ENCODE data around the gene SEC61A1. TPM values are rescaled to one million over a fixed set of nuclear protein-coding genes. Genes with fewer than 3 reads are reported as not detected.

SEC61A1 gene
- total RNA-seq, 2 donors from 2014 or later: 74.5 to 109 TPM

- TF ChIP-seq, protein P1, sequence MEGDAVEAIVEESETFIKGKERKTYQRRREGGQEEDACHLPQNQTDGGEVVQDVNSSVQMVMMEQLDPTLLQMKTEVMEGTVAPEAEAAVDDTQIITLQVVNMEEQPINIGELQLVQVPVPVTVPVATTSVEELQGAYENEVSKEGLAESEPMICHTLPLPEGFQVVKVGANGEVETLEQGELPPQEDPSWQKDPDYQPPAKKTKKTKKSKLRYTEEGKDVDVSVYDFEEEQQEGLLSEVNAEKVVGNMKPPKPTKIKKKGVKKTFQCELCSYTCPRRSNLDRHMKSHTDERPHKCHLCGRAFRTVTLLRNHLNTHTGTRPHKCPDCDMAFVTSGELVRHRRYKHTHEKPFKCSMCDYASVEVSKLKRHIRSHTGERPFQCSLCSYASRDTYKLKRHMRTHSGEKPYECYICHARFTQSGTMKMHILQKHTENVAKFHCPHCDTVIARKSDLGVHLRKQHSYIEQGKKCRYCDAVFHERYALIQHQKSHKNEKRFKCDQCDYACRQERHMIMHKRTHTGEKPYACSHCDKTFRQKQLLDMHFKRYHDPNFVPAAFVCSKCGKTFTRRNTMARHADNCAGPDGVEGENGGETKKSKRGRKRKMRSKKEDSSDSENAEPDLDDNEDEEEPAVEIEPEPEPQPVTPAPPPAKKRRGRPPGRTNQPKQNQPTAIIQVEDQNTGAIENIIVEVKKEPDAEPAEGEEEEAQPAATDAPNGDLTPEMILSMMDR (IDR thresholded peaks at IDR 0.05): no peak
- H3K27ac ChIP-seq: no peak overlapping the region
- no peak for DNase-seq (ENCODE audit: low spot score)
- H3K27me3 ChIP-seq: no peaks in the 10 kb centered on the region
- peaks cover 0 to 13% of the 10 kb centered on the region in 2 donors for H3K4me1 ChIP-seq
- peaks cover 10% of the 10 kb centered on the region for H3K36me3 ChIP-seq
- H3K9me3 ChIP-seq: no peaks in the 10 kb centered on the region
- H3K4me3 ChIP-seq: no peak overlapping the region
Measured at GRCh38 chr3:128111147-128111546, 58.9 kb downstream of the SEC61A1 start.

DNA sequence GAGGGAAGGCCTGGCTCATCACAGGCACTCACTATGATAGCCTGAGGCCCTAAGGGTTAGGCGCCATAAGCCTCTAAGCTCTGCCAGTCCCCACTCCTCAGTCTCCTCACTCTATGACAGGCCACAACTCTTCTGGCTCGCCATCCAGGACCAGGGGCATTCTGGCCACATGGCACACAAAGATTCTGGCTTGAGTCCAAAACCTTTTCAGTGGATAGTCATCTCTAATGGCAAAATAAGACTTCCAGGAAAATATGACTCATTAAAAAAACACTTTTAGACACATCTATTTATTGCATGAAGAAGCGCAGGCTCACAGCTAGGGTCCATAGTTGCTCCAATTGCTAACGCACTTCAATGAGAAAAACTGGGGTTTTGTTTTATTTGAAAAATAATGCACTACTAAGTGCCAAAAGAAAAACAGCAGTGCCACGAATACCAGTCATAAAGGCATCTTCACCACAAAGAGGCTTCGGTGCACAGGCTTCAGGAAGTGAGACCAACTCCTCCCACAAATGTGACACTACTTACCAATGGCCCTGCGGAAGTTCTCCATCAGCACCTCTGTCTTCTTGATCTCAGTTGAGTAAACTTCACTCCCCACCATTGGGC lies 60.2 kb downstream of the SEC61A1 start:
- Histone ChIP-seq H3K4me3 (no peak overlapping the region), H3K4me1 (peaks cover 0 to 13% of the 10 kb centered on the region in 2 donors), H3K9me3 (no peaks in the 10 kb centered on the region), H3K27ac (peak overlapping the region; percentile 1 to 24), H3K27me3 (no peaks in the 10 kb centered on the region), H3K36me3 (peaks cover 18% of the 10 kb centered on the region)
- TF ChIP-seq, protein P1 (IDR thresholded peaks at IDR 0.05): no peak
- no peak for DNase-seq (ENCODE audit: low spot score)

DNA sequence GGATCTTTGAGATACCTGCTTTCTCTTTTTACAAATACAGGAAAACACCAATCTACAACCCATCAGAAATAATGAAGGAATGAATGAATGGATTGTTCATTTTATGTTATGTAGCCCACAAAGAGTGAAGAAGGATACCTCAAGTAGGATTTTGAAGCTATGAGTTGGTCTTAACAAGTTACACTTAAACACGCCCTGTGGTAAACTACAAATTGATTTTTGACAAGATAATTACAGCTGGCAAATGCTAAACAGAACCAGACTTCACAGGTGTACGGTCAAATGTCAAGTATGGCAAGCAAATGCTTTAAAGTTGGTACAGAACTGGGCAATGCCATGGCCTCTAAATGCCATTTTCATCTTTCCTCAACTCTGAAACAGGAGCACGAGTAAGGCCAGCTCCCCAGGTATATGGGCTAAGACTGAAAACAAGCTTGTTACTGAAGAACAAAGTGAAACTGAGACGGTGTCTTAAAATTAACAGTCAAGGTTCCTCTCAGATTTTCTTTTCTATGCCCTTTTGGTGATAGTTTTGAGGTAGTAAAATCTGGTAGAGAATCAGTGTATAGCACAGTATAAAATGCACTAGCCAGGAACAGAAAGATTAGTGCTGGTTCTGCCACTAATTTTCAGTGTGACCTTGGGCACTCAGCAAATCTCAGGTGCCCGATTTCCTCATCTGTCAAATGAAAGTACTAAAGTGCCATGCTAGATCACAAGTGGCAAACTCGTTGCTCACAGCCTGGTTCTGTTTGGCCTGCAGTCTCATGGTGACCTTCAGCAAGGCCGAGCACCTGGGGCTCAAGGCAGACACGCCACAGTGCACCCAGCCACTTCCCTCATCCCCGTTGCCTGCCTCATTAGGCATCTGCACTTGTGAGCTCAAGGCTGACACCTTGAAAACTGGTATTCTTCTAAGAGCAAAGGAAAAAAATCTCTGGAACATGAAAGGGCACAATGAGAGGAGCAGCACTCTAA lies 61.9 kb downstream of the SEC61A1 start:
- H3K27ac ChIP-seq: peak overlapping the region; percentile 46 to 51
- H3K4me1 ChIP-seq: peaks cover 0 to 8% of the 10 kb centered on the region in 2 donors
- TF ChIP-seq, protein P1 (IDR thresholded peaks at IDR 0.05): no peak
- no peaks in the 10 kb centered on the region for H3K27me3 ChIP-seq
- H3K36me3 ChIP-seq: peaks cover 18% of the 10 kb centered on the region
- no peak for DNase-seq (ENCODE audit: low spot score)
- no peaks in the 10 kb centered on the region for H3K9me3 ChIP-seq
- no peak overlapping the region for H3K4me3 ChIP-seq

Other genes starting within 250 kb of the SEC61A1 start
- gene MGLL, start 229.9 kb upstream of the SEC61A1 start, total RNA-seq: 10 to 100 TPM; 36.3 to 46.4 TPM
- gene KBTBD12, start 137.2 kb upstream of the SEC61A1 start, total RNA-seq: 1 to 10 TPM; 1.5 to 4.4 TPM
- gene RUVBL1, start 71.4 kb downstream of the SEC61A1 start, total RNA-seq: 10 to 100 TPM; 20.9 to 31.0 TPM
- gene EEFSEC, start 101.0 kb downstream of the SEC61A1 start, total RNA-seq: 10 to 100 TPM; 15.7 to 18.0 TPM